Stimulated activated CD4-positive, alpha-beta T cell treated with anti-CD3 and anti-CD28 coated beads, Interleukin-15, amount 100 ng/mL, for 48 hours (primary cell): ENCODE measurements around the gene IPO4.

Experiments
- DNase-seq, 2 donors: peaks; one replicate each; pipeline ENCODE4 v3.0.0-alpha.2; 2020; ENCODE audit warnings: low read depth in 2 of 2

The IPO4 gene

DNA sequence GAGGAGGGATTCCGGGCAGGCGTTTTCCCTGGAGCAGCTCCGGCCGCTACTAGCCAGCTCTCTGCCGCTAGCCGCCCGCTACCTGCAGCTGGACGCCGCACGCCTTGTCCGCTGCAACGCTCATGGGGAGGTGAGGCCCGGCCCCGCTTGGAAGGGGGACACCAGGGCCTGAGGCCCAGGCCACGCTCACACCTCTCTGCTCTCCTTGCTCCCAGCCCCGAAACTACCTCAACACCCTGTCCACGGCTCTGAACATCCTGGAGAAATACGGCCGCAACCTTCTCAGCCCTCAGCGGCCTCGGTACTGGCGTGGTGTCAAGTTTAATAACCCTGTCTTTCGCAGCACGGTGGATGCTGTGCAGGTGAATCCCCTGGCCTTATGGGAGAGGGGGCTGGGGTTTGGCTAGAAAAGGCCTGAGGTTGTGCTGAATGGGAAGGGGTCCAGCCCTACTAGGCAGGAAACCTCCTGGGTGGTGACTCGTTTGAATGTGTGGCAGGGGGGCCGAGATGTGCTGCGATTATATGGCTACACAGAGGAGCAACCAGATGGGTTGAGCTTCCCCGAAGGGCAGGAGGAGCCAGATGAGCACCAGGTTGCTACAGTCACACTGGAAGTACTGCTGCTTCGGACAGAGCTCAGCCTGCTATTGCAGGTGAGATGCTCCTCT is 40.7 kb downstream of the IPO4 start:
- no peak for DNase-seq

DNA sequence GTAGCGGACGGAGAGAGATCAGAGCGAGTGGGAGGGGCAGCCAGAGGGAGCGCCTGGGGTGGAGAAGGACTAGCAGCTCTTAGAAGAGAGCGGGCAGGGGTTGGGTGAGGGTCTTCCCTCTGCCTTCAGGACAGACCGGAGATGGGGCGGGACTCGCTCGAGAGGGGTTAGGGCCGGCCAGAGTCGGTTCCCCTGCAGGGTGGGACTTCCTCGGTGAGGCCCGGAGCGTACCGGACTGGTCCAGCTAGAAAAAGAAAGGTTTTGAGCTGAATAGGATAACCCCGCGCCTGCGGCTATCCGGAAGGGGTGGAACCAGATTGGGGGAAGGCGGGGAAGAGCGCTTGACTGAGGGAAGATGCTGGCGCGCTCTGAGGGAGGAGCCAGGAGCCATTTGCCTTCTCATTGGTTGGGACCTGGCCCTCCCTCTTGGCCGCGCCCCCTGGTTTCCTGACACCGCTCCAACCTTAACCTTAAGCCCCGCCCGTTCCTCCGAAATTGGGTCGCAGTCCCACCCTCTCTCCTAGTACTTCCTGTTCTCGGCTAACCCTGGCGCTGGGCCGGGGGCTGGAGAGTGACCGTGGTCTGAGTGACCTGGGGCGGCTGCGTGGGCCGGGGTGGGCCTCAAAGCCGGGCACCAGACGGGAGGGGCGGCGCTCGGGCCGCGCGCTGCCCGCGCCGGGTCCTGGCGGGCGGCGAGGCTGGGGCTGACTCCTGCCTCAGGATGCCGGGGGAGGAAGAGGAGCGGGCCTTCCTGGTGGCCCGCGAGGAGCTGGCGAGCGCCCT is 41.4 kb downstream of the IPO4 start, which contains the start of gene RNF31:
Gene RNF31 (plus strand): TSS at position 521 of the 783 bp plus-strand sequence. CDS start 201 bp downstream, at position 722.
- DNase-seq: peak; percentile 96 to 98

- peak; percentile 89 to 92 for DNase-seq
Measured at GRCh38 chr14:24146453-24146977, 42.1 kb downstream of the IPO4 start, which contains the start of gene PSME2. Gene PSME2, minus strand, starts transcription at chr14:24146610. Its CDS starts 29 bp downstream, at chr14:24146581.

DNA sequence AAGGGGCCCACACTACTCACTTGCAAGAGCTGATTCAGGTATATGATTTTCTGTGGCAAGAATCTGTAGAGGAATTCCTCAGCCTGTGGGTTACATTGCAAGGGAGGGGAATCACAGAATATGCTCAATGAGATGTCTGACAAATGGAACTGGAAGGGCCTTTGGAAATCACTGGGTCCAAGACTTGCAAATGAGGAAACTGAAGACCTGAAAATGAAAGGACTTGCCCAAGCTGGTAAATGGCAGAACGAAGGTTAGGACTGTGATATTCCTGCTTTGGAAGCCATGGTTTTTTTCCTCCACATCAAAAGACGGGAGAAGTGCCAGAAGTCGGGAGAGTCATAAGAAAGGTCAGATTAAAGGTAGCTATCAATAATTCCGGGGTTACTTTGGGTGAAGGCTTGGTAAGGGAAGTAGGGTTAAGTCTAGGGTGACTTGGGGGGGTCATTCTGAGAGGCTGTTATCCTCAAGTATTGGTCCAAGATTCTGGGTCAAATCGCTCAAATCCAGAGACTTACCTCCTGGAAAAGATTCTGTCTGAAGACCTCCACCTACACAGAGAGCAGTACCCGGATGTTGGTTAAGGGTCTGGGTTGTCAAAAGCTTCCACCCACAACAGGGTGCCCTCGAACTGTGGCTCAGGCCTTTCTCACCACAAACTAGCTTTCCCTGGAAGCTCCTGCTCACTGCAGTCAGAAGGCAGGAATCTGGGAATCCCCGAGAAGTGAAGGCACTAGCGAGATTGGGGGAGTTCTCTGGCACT is 42.7 kb downstream of the IPO4 start:
- DNase-seq: no peak

- DNase-seq: no peak
Measured at GRCh38 chr14:24145219-24145618, 43.4 kb downstream of the IPO4 start.

GRCh38 chr14:24144451-24144850 is 44.2 kb downstream of the IPO4 start:
- no peak for DNase-seq

GRCh38 chr14:24143511-24143910 is 45.1 kb downstream of the IPO4 start:
- no peak for DNase-seq

DNA sequence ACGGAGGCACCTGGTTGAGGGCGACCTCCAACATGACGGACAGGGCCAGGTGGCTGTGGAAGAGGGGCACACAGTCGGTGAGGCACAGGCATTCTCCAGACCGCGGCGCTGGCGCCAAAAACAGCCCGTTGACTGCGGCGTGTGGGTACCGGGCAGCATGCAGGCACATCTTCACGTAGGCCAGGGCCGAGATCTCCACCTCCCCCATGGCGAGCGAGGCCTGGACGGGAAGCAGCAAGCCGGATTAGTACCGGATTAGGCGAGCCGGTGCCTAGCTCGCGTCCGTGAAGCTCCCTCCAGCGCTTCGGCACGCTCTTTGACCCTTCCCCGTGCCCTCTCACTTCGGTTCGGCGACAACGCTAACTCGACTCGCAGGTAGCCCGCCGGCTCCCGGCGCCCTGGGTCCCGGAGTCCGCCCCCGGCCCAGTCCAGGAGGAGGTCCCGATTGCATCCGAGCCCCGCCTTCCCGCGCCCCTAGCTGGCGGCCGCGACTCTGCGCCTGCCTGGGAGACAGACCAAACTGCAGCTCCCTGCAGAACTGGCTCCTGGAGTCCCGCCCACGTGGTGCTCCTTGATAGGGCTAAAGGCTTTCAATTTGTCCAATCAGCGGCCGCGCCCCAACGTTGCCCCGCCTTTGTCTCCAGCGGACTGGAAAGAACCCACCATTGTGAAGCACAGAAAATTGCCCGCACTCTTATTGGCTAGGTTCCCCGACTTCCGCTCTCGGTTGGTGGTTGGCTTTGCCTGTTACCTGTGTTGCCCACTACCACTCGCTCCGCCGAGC is 47.3 kb downstream of the IPO4 start, which contains the start of gene EMC9:
Gene EMC9 (minus strand): TSS at position 495 of the 784 bp plus-strand sequence. CDS start 287 bp downstream, at position 208.
- DNase-seq: peak; percentile 100

DNA sequence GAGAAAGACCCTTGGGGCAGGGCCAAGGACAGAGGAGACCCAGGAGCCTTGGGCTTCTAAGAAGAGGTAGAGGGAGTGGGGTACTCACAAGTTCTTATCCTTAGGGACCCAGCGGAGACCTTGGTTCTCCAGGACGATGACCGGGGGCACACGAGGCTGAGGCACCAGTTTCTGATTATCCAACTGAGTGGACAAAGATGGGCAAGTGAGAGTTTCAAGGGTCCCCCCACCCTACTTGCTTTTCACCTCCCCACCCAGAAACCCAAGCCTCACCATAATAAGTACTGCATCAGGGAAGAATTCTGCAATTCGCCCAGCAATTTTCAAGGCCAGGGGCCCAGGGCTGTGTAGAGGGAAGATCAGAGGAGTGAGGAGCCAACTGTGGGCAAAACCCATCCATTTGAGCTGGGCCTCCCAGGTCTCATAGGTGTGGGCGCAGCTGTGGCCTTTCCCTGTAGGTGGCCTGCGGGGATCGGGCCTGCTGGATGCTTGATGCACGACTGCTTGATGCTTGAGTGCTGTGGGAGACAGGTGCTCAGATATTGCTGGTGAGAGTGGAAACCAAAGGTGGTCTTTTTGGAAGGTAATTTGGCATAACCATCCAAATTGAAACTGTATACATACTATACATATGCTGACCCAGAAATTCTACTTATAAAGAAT is 49.2 kb downstream of the IPO4 start:
- DNase-seq: no peak

GRCh38 chr14:24138396-24139271 is 50.0 kb downstream of the IPO4 start:
- DNase-seq: no peak

GRCh38 chr14:24137529-24138395 is 50.9 kb downstream of the IPO4 start:
- DNase-seq: no peak

DNA sequence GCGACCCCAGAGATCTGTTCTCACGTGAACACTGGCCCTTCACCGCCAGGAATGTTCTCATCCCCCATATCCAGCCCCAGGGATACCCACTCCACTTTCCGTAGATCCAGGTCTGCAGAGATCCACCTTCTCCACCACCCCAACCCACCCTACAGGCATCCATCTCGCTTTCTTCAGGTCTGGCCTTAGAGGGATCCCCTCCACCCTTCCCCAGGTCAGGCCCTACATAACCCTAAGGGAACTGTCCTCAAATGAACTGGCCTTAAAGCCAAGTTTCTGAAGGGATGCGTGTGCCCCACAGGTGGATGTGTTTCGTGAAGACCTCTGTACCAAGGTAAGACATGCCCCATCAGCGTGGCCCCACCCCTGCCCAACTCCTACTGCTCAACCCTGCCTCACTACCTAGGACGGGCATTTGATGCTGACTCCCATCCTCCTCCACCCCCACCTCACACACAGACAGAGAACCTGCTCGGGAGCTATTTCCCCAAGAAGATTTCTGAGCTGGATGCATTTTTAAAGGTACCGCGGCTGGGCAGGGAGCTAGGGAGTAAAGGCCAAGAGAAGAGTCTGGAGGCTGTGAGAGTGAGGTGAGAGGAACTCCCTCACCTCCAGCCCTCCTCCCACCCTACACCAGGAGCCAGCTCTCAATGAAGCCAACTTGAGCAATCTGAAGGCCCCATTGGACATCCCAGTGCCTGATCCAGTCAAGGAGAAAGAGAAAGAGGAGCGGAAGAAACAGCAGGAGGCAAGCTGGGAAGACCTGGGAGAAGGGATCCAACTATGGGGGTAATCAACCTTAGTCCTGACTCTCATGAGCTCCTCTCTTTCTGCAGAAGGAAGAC is 51.7 kb downstream of the IPO4 start:
- DNase-seq: no peak

DNA sequence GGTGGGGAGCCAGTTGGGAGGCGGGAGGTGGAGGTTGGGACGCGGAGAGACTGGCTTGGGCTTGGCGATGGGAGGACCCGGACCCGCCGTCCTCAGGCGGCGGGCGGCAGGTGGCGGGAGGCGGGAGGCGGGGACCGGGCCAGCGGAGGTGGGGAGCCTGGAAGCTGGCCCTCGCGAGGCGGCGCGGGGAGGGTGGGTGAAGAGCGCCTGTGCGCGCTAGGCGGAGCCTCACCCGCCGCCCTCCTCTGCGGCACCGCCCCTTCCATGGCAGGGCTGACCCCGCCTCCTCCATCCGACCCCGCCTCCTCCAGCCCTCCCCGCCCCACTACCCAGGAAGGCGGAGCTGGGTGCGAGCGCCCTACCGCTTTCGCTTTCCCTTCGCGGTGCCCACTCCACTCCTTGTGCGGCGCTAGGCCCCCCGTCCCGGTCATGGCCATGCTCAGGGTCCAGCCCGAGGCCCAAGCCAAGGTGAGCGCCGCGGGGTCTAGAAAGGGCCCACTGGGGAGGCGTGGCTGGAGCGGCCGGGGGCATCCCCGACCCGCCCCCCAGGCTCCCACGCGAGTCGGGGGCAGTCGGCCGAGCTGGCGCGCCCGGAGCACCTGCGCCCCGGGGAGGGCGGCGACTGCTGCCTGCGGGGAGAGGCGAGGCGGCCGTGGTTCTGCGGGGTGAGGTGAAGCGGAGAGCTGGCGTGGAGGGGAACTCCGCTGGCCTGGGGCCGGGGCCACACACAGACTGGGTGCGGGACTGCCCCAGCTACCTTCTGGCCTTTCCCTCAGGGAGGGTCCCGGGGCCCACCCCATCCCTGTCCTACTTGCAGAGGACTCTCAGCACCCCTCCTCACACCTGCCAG is 52.6 kb downstream of the IPO4 start, which contains the start of gene PSME1:
Gene PSME1 (plus strand): TSS at position 361 of the 850 bp plus-strand sequence. CDS start 69 bp downstream, at position 430.
- peak; percentile 85 to 92 for DNase-seq

- DNase-seq: no peak
Measured at GRCh38 chr14:24135584-24135833, 53.1 kb downstream of the IPO4 start.

DNA sequence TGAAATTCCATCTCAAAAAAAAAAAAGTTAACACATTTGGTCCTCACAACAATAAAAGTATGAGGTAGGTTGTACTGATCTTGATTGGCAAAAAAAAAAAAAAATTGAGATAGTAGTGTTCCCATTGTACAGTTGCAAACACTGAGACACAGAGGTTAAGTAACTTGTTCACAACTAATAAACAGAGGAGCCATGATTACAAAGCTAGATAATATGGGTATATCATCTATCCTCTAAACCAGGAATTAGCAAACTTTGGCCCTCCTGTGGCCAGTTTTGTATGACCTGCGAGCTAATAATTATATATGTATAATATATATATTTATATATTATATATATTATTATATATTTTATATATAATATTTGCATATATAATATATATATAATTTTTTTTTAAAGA is 54.9 kb downstream of the IPO4 start:
- DNase-seq: no peak

DNA sequence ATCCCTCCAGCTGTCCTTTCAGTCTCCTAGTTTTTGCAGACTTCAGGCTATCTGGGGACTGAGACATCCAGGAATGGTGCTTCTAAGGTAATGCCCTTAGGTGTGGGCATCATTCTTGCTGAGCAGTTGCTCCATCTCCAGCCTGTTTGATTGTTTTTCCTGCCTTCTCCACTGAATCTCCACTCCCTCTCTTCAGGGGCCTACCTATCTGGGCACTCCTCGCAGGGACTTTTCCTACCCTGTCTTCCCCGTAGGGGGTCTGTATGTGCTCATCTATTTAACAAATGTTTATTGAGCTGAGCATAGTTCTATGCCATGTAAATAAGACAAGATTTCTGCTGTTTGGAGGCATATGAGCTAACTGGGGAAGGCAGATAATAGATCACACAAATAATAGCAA is 55.6 kb downstream of the IPO4 start:
- no peak for DNase-seq
